ENCODE results near the gene ANKRD31.
"Not testable (repeated sequence)": the region's sequence is repeated elsewhere in the genome, so short reads cannot be mapped to it uniquely, and the experiment has no call there.

The ANKRD31 gene

GRCh38 chr5:75168026-75168735 lies 68.5 kb downstream of the ANKRD31 start (continued):
- no peak for TF ChIP-seq TSHZ2 (CRISPR knock-in tag; IDR thresholded peaks at IDR 0.05)
- TF ChIP-seq, protein P1, sequence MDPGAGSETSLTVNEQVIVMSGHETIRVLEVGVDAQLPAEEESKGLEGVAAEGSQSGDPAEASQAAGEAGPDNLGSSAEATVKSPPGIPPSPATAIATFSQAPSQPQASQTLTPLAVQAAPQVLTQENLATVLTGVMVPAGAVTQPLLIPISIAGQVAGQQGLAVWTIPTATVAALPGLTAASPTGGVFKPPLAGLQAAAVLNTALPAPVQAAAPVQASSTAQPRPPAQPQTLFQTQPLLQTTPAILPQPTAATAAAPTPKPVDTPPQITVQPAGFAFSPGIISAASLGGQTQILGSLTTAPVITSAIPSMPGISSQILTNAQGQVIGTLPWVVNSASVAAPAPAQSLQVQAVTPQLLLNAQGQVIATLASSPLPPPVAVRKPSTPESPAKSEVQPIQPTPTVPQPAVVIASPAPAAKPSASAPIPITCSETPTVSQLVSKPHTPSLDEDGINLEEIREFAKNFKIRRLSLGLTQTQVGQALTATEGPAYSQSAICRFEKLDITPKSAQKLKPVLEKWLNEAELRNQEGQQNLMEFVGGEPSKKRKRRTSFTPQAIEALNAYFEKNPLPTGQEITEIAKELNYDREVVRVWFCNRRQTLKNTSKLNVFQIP (CRISPR knock-in tag; IDR thresholded peaks at IDR 0.05; ENCODE audit: borderline replicate concordance, low read depth): no peak
- no peak for TF ChIP-seq RARB (CRISPR knock-in tag; IDR thresholded peaks at IDR 0.05)

GRCh38 chr5:75167345-75167744 lies 69.3 kb downstream of the ANKRD31 start:
- peak; percentile 55; the same call in 2 of the 3 replicates for ATAC-seq
- TF ChIP-seq ISL1 (CRISPR knock-in tag; IDR thresholded peaks at IDR 0.05) (no peak), ZFP30 (CRISPR knock-in tag; IDR thresholded peaks at IDR 0.05) (no peak), TOX (CRISPR knock-in tag; IDR thresholded peaks at IDR 0.05; ENCODE audit: borderline replicate concordance) (no peak), TSHZ2 (CRISPR knock-in tag; IDR thresholded peaks at IDR 0.05) (no peak), ZC3H10 (CRISPR knock-in tag; IDR thresholded peaks at IDR 0.05) (no peak), CREB5 (CRISPR knock-in tag; IDR thresholded peaks at IDR 0.05; ENCODE audit: low read depth) (no peak), SNAI2 (CRISPR knock-in tag; IDR thresholded peaks at IDR 0.05) (no peak), ZNF8 (CRISPR knock-in tag; IDR thresholded peaks at IDR 0.05) (no peak), OSR1 (CRISPR knock-in tag; IDR thresholded peaks at IDR 0.05) (no peak), ARNTL (CRISPR knock-in tag; IDR thresholded peaks at IDR 0.05; ENCODE audit: borderline replicate concordance, low read depth) (no peak), BACH2 (CRISPR knock-in tag; IDR thresholded peaks at IDR 0.05; ENCODE audit: borderline replicate concordance) (no peak), ZFP3 (CRISPR knock-in tag; IDR thresholded peaks at IDR 0.05) (no peak), GLIS3 (CRISPR knock-in tag; IDR thresholded peaks at IDR 0.05) (no peak), CSDC2 (CRISPR knock-in tag; IDR thresholded peaks at IDR 0.05) (no peak), TCF4 (CRISPR knock-in tag; IDR thresholded peaks at IDR 0.05; ENCODE audit: borderline replicate concordance) (no peak), ZNF70 (CRISPR knock-in tag; IDR thresholded peaks at IDR 0.05) (no peak)
- TF ChIP-seq, protein P1 (CRISPR knock-in tag; IDR thresholded peaks at IDR 0.05; ENCODE audit: borderline replicate concordance, low read depth): no peak
- TF ChIP-seq, protein P2, sequence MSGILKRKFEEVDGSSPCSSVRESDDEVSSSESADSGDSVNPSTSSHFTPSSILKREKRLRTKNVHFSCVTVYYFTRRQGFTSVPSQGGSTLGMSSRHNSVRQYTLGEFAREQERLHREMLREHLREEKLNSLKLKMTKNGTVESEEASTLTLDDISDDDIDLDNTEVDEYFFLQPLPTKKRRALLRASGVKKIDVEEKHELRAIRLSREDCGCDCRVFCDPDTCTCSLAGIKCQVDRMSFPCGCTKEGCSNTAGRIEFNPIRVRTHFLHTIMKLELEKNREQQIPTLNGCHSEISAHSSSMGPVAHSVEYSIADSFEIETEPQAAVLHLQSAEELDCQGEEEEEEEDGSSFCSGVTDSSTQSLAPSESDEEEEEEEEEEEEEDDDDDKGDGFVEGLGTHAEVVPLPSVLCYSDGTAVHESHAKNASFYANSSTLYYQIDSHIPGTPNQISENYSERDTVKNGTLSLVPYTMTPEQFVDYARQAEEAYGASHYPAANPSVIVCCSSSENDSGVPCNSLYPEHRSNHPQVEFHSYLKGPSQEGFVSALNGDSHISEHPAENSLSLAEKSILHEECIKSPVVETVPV (CRISPR knock-in tag; IDR thresholded peaks at IDR 0.05): no peak
- TF ChIP-seq, protein P3, sequence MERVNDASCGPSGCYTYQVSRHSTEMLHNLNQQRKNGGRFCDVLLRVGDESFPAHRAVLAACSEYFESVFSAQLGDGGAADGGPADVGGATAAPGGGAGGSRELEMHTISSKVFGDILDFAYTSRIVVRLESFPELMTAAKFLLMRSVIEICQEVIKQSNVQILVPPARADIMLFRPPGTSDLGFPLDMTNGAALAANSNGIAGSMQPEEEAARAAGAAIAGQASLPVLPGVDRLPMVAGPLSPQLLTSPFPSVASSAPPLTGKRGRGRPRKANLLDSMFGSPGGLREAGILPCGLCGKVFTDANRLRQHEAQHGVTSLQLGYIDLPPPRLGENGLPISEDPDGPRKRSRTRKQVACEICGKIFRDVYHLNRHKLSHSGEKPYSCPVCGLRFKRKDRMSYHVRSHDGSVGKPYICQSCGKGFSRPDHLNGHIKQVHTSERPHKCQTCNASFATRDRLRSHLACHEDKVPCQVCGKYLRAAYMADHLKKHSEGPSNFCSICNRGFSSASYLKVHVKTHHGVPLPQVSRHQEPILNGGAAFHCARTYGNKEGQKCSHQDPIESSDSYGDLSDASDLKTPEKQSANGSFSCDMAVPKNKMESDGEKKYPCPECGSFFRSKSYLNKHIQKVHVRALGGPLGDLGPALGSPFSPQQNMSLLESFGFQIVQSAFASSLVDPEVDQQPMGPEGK (CRISPR knock-in tag; IDR thresholded peaks at IDR 0.05; ENCODE audit: borderline replicate concordance): no peak

DNA sequence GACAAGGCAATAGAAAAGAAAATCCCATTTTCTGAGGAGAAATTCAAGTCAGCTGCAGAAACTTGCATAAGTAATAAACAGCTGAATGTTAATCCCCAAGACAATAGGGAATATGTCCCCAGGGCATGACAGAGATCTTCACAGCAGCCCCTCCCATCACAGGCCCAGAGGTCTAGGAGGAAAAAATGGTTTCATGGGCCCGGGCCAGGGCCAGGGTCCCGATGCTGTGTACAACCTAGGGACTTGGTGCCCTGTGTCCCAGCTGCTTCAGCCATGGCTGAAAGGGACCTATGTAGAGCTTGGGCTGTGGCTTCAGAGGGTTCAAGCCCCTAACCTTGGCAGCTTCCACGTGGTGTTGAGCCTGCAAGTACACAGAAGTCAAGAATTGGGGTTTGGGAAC lies 75.2 kb downstream of the ANKRD31 start:
- ATAC-seq: not testable (repeated sequence)
